ENCODE results near the gene PHLDB1.

DNA sequence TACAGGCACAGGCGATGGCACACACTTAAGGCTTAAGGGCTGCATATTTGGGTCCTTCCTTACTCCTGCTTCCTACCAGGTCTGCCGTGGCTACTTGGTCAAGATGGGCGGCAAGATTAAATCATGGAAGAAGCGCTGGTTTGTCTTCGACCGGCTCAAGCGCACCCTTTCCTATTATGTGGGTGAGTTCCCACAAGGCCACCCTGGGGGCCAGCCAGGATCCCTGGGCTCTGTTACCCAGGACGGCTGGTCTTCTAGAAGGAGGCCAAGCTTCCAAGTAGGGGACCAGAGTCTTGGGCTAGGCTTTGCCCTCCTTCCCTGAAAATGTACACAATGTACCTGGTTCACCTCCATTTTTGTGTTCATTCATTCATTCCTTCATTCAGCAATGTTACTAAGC is 43.0 kb downstream of the PHLDB1 start:
- TF ChIP-seq, protein P1, sequence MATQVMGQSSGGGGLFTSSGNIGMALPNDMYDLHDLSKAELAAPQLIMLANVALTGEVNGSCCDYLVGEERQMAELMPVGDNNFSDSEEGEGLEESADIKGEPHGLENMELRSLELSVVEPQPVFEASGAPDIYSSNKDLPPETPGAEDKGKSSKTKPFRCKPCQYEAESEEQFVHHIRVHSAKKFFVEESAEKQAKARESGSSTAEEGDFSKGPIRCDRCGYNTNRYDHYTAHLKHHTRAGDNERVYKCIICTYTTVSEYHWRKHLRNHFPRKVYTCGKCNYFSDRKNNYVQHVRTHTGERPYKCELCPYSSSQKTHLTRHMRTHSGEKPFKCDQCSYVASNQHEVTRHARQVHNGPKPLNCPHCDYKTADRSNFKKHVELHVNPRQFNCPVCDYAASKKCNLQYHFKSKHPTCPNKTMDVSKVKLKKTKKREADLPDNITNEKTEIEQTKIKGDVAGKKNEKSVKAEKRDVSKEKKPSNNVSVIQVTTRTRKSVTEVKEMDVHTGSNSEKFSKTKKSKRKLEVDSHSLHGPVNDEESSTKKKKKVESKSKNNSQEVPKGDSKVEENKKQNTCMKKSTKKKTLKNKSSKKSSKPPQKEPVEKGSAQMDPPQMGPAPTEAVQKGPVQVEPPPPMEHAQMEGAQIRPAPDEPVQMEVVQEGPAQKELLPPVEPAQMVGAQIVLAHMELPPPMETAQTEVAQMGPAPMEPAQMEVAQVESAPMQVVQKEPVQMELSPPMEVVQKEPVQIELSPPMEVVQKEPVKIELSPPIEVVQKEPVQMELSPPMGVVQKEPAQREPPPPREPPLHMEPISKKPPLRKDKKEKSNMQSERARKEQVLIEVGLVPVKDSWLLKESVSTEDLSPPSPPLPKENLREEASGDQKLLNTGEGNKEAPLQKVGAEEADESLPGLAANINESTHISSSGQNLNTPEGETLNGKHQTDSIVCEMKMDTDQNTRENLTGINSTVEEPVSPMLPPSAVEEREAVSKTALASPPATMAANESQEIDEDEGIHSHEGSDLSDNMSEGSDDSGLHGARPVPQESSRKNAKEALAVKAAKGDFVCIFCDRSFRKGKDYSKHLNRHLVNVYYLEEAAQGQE (IDR thresholded peaks at IDR 0.05) = no peak
- TF ChIP-seq, protein P2, sequence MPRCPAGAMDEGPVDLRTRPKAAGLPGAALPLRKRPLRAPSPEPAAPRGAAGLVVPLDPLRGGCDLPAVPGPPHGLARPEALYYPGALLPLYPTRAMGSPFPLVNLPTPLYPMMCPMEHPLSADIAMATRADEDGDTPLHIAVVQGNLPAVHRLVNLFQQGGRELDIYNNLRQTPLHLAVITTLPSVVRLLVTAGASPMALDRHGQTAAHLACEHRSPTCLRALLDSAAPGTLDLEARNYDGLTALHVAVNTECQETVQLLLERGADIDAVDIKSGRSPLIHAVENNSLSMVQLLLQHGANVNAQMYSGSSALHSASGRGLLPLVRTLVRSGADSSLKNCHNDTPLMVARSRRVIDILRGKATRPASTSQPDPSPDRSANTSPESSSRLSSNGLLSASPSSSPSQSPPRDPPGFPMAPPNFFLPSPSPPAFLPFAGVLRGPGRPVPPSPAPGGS (IDR thresholded peaks at IDR 0.05) = no peak
- TF ChIP-seq, protein P3, sequence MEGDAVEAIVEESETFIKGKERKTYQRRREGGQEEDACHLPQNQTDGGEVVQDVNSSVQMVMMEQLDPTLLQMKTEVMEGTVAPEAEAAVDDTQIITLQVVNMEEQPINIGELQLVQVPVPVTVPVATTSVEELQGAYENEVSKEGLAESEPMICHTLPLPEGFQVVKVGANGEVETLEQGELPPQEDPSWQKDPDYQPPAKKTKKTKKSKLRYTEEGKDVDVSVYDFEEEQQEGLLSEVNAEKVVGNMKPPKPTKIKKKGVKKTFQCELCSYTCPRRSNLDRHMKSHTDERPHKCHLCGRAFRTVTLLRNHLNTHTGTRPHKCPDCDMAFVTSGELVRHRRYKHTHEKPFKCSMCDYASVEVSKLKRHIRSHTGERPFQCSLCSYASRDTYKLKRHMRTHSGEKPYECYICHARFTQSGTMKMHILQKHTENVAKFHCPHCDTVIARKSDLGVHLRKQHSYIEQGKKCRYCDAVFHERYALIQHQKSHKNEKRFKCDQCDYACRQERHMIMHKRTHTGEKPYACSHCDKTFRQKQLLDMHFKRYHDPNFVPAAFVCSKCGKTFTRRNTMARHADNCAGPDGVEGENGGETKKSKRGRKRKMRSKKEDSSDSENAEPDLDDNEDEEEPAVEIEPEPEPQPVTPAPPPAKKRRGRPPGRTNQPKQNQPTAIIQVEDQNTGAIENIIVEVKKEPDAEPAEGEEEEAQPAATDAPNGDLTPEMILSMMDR (IDR thresholded peaks at IDR 0.05) = no peak
- TF ChIP-seq POLR2A (IDR thresholded peaks at IDR 0.05; ENCODE audit: low read length) (no peak), CEBPB (IDR thresholded peaks at IDR 0.05) (no peak), GATA3 (IDR thresholded peaks at IDR 0.05; ENCODE audit: borderline replicate concordance) (no peak), EP300 (IDR thresholded peaks at IDR 0.05) (no peak), BHLHE40 (IDR thresholded peaks at IDR 0.05; ENCODE audit: low read depth, low read length) (no peak), KDM1A (IDR thresholded peaks at IDR 0.05; ENCODE audit: low read depth) (no peak), CHD2 (IDR thresholded peaks at IDR 0.05; ENCODE audit: low read length, partially characterized antibody) (no peak)
- TF ChIP-seq, protein P4, sequence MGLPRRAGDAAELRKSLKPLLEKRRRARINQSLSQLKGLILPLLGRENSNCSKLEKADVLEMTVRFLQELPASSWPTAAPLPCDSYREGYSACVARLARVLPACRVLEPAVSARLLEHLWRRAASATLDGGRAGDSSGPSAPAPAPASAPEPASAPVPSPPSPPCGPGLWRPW (IDR thresholded peaks at IDR 0.05) = no peak
- TF ChIP-seq, protein P5, sequence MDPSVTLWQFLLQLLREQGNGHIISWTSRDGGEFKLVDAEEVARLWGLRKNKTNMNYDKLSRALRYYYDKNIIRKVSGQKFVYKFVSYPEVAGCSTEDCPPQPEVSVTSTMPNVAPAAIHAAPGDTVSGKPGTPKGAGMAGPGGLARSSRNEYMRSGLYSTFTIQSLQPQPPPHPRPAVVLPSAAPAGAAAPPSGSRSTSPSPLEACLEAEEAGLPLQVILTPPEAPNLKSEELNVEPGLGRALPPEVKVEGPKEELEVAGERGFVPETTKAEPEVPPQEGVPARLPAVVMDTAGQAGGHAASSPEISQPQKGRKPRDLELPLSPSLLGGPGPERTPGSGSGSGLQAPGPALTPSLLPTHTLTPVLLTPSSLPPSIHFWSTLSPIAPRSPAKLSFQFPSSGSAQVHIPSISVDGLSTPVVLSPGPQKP (IDR thresholded peaks at IDR 0.05; ENCODE audit: low read depth, low read length) = no peak
